ENCODE results near the gene IL26.

IL26 gene

DNA sequence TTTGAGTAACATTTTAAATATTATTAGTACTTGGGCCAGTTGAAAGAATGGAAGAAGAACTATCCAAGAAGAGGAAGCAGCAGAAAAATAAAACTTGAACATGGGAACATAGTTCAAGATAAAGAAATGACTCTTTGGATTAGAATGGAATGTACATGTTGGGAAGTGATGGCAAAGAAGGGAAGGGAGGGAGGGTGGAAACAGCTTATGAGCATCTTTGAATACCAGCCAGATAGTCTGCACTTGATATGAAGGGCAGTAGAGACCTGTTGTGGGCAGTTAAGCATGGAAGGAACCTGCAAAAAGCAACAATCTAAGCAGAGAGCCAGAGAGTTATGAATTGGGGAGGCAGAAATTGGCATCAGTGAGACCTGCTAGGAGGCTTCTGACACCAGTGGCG, 37.8 kb upstream of the IL26 start:
- Histone ChIP-seq H3K4me2 (ENCODE audit: low read length) (no peak overlapping the region), H3K9ac (no peak overlapping the region), H2AFZ (no peak overlapping the region), H3K36me3 (ENCODE audit: control insufficient read depth, insufficient read depth, low read length) (no peaks in the 10 kb centered on the region), H3K27me3 (ENCODE audit: control insufficient read depth, insufficient read depth, low read length) (no peaks in the 10 kb centered on the region), H3K4me1 (no peaks in the 10 kb centered on the region), H3K4me3 (ENCODE audit: low read depth, low read length) (no peak overlapping the region), H3K27ac (no peak overlapping the region), H3K9me3 (ENCODE audit: control insufficient read depth, low read length) (no peaks in the 10 kb centered on the region), H3K79me2 (no peaks in the 10 kb centered on the region)
- no peak for TF ChIP-seq CTCF (IDR thresholded peaks at IDR 0.05)

- H3K9ac ChIP-seq = no peak overlapping the region
- TF ChIP-seq CTCF (IDR thresholded peaks at IDR 0.05) = no peak
- no peaks in the 10 kb centered on the region for H3K9me3 ChIP-seq (ENCODE audit: control insufficient read depth, low read length)
- no peak overlapping the region for H3K4me2 ChIP-seq (ENCODE audit: low read length)
- no peak overlapping the region for H2AFZ ChIP-seq
- no peak overlapping the region for H3K27ac ChIP-seq
- H3K36me3 ChIP-seq (ENCODE audit: control insufficient read depth, insufficient read depth, low read length) = no peaks in the 10 kb centered on the region
- H3K79me2 ChIP-seq = no peaks in the 10 kb centered on the region
- no peak overlapping the region for H3K4me3 ChIP-seq (ENCODE audit: low read depth, low read length)
- no peaks in the 10 kb centered on the region for H3K4me1 ChIP-seq
- H3K27me3 ChIP-seq (ENCODE audit: control insufficient read depth, insufficient read depth, low read length) = no peaks in the 10 kb centered on the region
Observed at GRCh38 chr12:68261896-68262295, 36.3 kb upstream of the IL26 start.

GRCh38 chr12:68260153-68260552, 34.5 kb upstream of the IL26 start:
- no peaks in the 10 kb centered on the region for H3K79me2 ChIP-seq
- H3K27ac ChIP-seq = no peak overlapping the region
- no peaks in the 10 kb centered on the region for H3K9me3 ChIP-seq (ENCODE audit: control insufficient read depth, low read length)
- H2AFZ ChIP-seq = no peak overlapping the region
- H3K4me1 ChIP-seq = no peaks in the 10 kb centered on the region
- no peak for TF ChIP-seq CTCF (IDR thresholded peaks at IDR 0.05)
- H3K27me3 ChIP-seq (ENCODE audit: control insufficient read depth, insufficient read depth, low read length) = no peaks in the 10 kb centered on the region
- H3K9ac ChIP-seq = no peak overlapping the region
- no peaks in the 10 kb centered on the region for H3K36me3 ChIP-seq (ENCODE audit: control insufficient read depth, insufficient read depth, low read length)
- no peak overlapping the region for H3K4me2 ChIP-seq (ENCODE audit: low read length)
- H3K4me3 ChIP-seq (ENCODE audit: low read depth, low read length) = no peak overlapping the region

DNA sequence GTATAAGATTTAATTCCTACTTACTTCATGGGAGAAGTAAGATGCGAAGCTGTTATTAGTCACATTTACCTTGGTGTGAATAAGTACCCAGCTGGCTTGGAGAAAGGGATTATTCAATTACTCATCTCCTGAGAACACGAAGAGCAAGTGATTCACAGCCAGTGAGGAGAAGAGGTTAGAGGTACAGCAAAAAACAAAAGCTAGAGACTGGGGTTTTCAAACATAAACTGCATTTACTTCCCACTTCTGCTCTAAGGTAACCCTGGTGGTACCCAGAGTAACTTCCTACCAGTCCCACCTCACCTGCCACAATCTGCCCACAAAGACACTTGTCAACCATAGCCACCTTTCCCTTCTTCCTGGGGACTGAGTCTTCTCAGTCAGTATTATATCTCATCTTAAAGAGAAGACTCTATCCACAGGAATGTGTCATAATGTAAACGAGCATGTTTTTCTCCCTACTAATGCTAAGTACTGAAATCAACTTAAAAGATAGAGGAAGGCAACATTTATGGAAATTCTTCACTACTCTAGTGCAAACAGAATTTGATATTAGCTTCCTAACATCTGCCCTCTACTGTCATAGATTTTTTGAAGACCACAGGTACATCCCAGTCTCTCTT, 33.8 kb upstream of the IL26 start:
- no peak for TF ChIP-seq CTCF (IDR thresholded peaks at IDR 0.05)
- Histone ChIP-seq H3K36me3 (ENCODE audit: control insufficient read depth, insufficient read depth, low read length) (no peaks in the 10 kb centered on the region), H3K79me2 (no peaks in the 10 kb centered on the region), H3K4me3 (ENCODE audit: low read depth, low read length) (no peak overlapping the region), H3K27me3 (ENCODE audit: control insufficient read depth, insufficient read depth, low read length) (no peaks in the 10 kb centered on the region), H3K9me3 (ENCODE audit: control insufficient read depth, low read length) (no peaks in the 10 kb centered on the region), H3K4me1 (no peaks in the 10 kb centered on the region), H3K27ac (no peak overlapping the region), H2AFZ (no peak overlapping the region), H3K9ac (no peak overlapping the region), H3K4me2 (ENCODE audit: low read length) (no peak overlapping the region)

DNA sequence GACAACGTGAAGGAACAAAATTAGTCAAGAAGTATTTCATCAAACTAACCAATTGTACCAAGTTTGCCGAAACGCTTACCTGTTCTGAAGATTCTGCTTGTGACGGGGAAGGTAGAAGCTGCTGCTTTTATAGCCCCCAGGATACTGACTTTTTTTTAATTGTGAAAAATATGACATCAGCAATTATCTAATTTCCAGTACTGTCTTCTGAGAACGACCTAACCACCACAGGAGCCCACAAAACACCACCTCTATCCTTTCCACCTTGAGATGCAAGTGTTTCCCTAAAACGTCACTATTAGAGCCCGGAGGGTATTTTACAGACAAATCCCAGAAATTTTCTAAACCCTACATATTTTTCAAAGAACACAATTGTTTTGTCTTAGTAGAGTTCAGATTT, 27.9 kb upstream of the IL26 start, which contains the start of gene IL22:
Gene IL22, minus strand, starts transcription at position 101 of the 400 bp plus-strand sequence. CDS start 156 bp downstream, outside the sequence.
- H3K4me3 ChIP-seq (ENCODE audit: low read depth, low read length) = no peak within 1 kb of the TSS
- no peaks in the 10 kb centered on the region for H3K4me1 ChIP-seq
- no peak for TF ChIP-seq CTCF (IDR thresholded peaks at IDR 0.05)
- H3K27me3 ChIP-seq (ENCODE audit: control insufficient read depth, insufficient read depth, low read length) = no peaks in the 10 kb centered on the region
- no peak within 1 kb of the TSS for H3K4me2 ChIP-seq (ENCODE audit: low read length)
- H2AFZ ChIP-seq = no peak within 1 kb of the TSS
- H3K9me3 ChIP-seq (ENCODE audit: control insufficient read depth, low read length) = no peaks in the 10 kb centered on the region
- no peaks in the 10 kb centered on the region for H3K36me3 ChIP-seq (ENCODE audit: control insufficient read depth, insufficient read depth, low read length)
- no peak within 1 kb of the TSS for H3K9ac ChIP-seq
- no peak within 1 kb of the TSS for H3K27ac ChIP-seq
- H3K79me2 ChIP-seq = no peaks in the 10 kb centered on the region

Measured in parathyroid adenoma (tissue), 2 donors.